Measurements from ENCODE around the gene MTG2.

GRCh38 chr20:62181808-62182207, 1.0 kb upstream of the MTG2 start:
- TF ChIP-seq, protein P1, sequence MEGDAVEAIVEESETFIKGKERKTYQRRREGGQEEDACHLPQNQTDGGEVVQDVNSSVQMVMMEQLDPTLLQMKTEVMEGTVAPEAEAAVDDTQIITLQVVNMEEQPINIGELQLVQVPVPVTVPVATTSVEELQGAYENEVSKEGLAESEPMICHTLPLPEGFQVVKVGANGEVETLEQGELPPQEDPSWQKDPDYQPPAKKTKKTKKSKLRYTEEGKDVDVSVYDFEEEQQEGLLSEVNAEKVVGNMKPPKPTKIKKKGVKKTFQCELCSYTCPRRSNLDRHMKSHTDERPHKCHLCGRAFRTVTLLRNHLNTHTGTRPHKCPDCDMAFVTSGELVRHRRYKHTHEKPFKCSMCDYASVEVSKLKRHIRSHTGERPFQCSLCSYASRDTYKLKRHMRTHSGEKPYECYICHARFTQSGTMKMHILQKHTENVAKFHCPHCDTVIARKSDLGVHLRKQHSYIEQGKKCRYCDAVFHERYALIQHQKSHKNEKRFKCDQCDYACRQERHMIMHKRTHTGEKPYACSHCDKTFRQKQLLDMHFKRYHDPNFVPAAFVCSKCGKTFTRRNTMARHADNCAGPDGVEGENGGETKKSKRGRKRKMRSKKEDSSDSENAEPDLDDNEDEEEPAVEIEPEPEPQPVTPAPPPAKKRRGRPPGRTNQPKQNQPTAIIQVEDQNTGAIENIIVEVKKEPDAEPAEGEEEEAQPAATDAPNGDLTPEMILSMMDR (IDR thresholded peaks at IDR 0.05; ENCODE audit: low read depth, low read length, poor library complexity, severe bottlenecking) = no peak
- TF ChIP-seq EZH2phosphoT487 (IDR thresholded peaks at IDR 0.05; ENCODE audit: borderline replicate concordance, low read length) = no peak
